Measurements from ENCODE around the gene DGCR8. TPM values are rescaled to one million over a fixed set of nuclear protein-coding genes. Genes with fewer than 3 reads are reported as not detected.
A peak's percentile ranks its signal among the peaks of the same experiment; 100 is the strongest.

DGCR8 gene
- total and polyA plus RNA-seq, 11 donors, result 8.8 to 22.1 (median 13.0) TPM

DNA sequence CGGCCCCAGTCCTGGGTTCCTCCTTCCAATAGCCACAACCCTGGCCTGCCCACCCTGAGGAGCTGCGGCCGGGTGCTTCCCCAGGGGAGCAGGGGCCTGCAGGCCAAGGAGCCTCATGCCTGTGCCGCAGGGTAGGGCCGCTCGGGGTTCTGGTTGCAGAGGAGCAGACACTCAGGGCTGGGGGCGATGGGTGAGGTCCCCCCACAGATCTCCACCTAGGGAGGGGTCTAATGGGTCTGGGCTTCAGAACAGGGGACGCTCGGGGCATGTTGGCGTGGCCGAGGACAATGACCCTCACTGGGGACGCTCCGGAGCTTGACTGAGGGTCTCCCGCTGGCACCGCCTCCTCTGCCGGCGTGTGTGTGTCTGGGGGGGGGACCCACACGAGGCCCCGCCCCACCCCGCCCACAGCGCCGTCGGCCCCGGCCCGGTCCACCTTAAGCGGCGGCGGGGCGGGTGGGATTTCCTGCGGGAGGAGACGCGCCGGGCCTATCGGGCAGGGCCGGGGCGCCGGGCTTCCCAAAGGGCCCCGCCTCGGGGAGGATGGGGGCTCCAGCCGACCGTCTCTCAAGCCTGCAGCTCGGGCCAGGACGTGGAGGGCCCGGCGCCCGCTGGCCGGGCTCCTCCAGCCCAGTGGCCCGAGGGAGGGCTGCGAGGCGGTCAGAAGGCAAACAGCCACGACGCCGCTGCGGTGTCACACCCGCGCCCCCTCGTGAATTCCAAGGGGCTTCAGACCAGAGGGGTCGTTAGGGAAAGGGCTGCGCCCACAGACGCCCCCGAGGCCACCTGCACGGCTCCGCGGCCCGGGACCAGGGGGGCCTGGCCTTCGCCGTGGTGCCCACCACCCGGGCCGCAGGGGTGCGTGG is 50.9 kb downstream of the DGCR8 start:
- WGBS, 4 donors, result 5 to 8% (median 6%) methylated on average over 15 to 70 of the region's 70 CpGs
- DNase-seq (peak; percentile 91 to 96 (median 93)), ATAC-seq (peak; percentile 72 to 90 (median 86))
- Histone ChIP-seq H3K4me1 (peaks cover 6 to 51% (median 38%) of the 10 kb centered on the region in 12 donors), H3K27ac (peak overlapping the region; percentile 94 to 100 (median 98)), H3K4me3 (peak overlapping the region; percentile 88 to 100 (median 99)), H3K27me3 (no peaks in the 10 kb centered on the region), H3K9me3 (no peaks in the 10 kb centered on the region), H3K36me3 (peaks cover 0 to 19% (median 15%) of the 10 kb centered on the region in 9 donors)
- intact Hi-C loops (cut with DNase I), result loop anchor here in 1 of 10 donors (5.0 kb wide), 1 partner anchor 114 kb away; the partner anchor contains the start of gene ARVCF
- TF ChIP-seq POLR2A (IDR thresholded peaks at IDR 0.05) (peak in 1 of 2 donors; percentile 27), CTCF (IDR thresholded peaks at IDR 0.05) (no peak)

- H3K4me1 ChIP-seq, result peaks cover 11 to 57% (median 43%) of the 10 kb centered on the region in 12 donors
- H3K9me3 ChIP-seq, result no peaks in the 10 kb centered on the region
- H3K27me3 ChIP-seq, result no peaks in the 10 kb centered on the region
- peaks cover 0 to 13% (median 9%) of the 10 kb centered on the region in 9 donors for H3K36me3 ChIP-seq
- WGBS, 4 donors, result 0 to 1% methylated on average over 42 to 43 of the region's 43 CpGs; no CpG with 5 or more reads in 2 of the 4 donors
- peak in 3 of 4 donors; percentile 37 to 64 (median 51) for ATAC-seq
- H3K27ac ChIP-seq, result peak within 1 kb of the TSS; percentile 94 to 100 (median 98)
- DNase-seq, result peak in 3 of 5 donors; percentile 48 to 60 (median 59)
- intact Hi-C loops (cut with DNase I), result loop anchor here in 1 of 10 donors (5.0 kb wide), 1 partner anchor 114 kb away; the partner anchor contains the start of gene ARVCF
- peak within 1 kb of the TSS; percentile 88 to 100 (median 99) for H3K4me3 ChIP-seq
- TF ChIP-seq CTCF (IDR thresholded peaks at IDR 0.05) (no peak), POLR2A (IDR thresholded peaks at IDR 0.05) (no peak)
Observed at GRCh38 chr22:20131597-20131858, 51.5 kb downstream of the DGCR8 start, which contains the start of gene ZDHHC8. ZDHHC8 (plus strand) TSS chr22:20131804; CDS start chr22:20131948, 144 bp downstream.

DNA sequence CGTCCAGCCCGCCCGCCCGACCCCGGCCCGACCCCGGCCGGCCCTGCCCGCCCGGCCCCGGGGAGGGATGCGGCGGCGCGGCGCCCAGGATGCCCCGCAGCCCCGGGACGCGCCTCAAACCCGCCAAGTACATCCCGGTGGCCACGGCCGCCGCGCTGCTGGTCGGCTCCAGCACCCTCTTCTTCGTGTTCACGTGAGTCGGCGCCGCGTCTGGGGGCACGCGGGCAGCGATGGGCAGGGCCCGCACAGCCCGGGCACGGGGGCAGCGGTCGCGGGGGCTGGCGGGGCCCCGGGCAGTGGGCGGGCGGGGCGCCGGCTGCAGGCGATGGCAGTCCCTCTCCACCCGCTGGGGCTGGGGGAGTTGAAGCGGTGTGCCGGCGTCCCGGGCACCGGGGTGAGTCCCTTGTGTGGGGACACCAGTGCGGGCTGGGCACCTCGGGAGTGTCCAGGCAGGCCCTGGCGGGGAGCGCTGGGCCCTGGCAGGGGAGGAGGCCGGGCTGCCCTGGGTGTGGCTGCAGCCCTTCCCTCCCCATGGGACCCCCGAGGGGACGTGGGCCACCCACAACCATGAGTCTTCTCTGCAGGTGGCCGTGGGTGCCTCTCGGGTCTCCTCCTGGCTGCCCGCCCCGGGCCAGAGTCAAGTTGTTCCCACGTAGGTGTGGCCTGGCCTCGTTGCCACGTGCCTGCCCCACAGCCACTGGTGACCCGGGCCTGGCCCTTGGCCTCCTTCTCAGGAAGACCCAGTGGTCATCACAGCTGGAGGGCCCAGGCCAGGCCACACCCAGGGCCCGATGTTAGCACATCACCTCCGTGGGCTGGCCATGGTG is 52.0 kb downstream of the DGCR8 start:
- intact Hi-C loops (cut with DNase I), result loop anchor here in 1 of 10 donors (5.0 kb wide), 1 partner anchor 115 kb away; the partner anchor contains the start of gene ARVCF
- peak in 1 of 4 donors; percentile 3 for ATAC-seq
- H3K4me1 ChIP-seq, result peaks cover 16 to 62% (median 49%) of the 10 kb centered on the region in 12 donors
- no peak for TF ChIP-seq CTCF (IDR thresholded peaks at IDR 0.05)
- TF ChIP-seq POLR2A (IDR thresholded peaks at IDR 0.05), result no peak
- no peaks in the 10 kb centered on the region for H3K27me3 ChIP-seq
- DNase-seq, result peak in 2 of 5 donors; percentile 56 to 66
- peaks cover 0 to 8% (median 5%) of the 10 kb centered on the region in 9 donors for H3K36me3 ChIP-seq
- WGBS, 4 donors, result 0 to 1% (median 1%) methylated on average over 11 to 72 of the region's 72 CpGs
- H3K27ac ChIP-seq, result peak overlapping the region in 11 of 12 donors; percentile 28 to 100 (median 73)
- H3K9me3 ChIP-seq, result no peaks in the 10 kb centered on the region
- H3K4me3 ChIP-seq, result peak overlapping the region; percentile 76 to 100 (median 98)
